Measurements from ENCODE around the gene CREB5. TPM values are rescaled to one million over a fixed set of nuclear protein-coding genes. Genes with fewer than 3 reads are reported as not detected.

CREB5 gene
- polyA plus RNA-seq, 1 donor = 12.9 TPM

GRCh38 chr7:28739826-28740225, 327.5 kb downstream of the CREB5 start:
- Histone ChIP-seq H3K27me3 (ENCODE audit: control insufficient read depth, insufficient read depth, low read length) (no peaks in the 10 kb centered on the region), H3K4me3 (ENCODE audit: low read length) (no peak overlapping the region), H3K9me3 (ENCODE audit: control insufficient read depth, low read depth, low read length) (no peaks in the 10 kb centered on the region), H3K4me1 (ENCODE audit: control insufficient read depth, insufficient read depth, low read length) (no peaks in the 10 kb centered on the region), H3K27ac (ENCODE audit: low read length) (no peak overlapping the region), H3K36me3 (ENCODE audit: control insufficient read depth, insufficient read depth, low read length) (no peaks in the 10 kb centered on the region)
- WGBS (ENCODE audit: insufficient coverage, low lambda C conversion rate) = 88% methylated on average over 1 of the region's 5 CpGs
- DNase-seq = no peak

- no peak for DNase-seq
- peaks cover 6% of the 10 kb centered on the region for H3K27me3 ChIP-seq (ENCODE audit: control insufficient read depth, insufficient read depth, low read length)
- no CpG with 5 or more reads among the region's 4 CpGs for WGBS (ENCODE audit: insufficient coverage, low lambda C conversion rate)
- H3K9me3 ChIP-seq (ENCODE audit: control insufficient read depth, low read depth, low read length) = no peaks in the 10 kb centered on the region
- no peak overlapping the region for H3K27ac ChIP-seq (ENCODE audit: low read length)
- no peak overlapping the region for H3K4me3 ChIP-seq (ENCODE audit: low read length)
- no peaks in the 10 kb centered on the region for H3K4me1 ChIP-seq (ENCODE audit: control insufficient read depth, insufficient read depth, low read length)
- no peaks in the 10 kb centered on the region for H3K36me3 ChIP-seq (ENCODE audit: control insufficient read depth, insufficient read depth, low read length)
Observed at GRCh38 chr7:28744951-28745350, 332.6 kb downstream of the CREB5 start.

GRCh38 chr7:28745351-28745750, 333.0 kb downstream of the CREB5 start:
- H3K4me1 ChIP-seq (ENCODE audit: control insufficient read depth, insufficient read depth, low read length) = no peaks in the 10 kb centered on the region
- H3K27me3 ChIP-seq (ENCODE audit: control insufficient read depth, insufficient read depth, low read length) = peaks cover 6% of the 10 kb centered on the region
- no peaks in the 10 kb centered on the region for H3K9me3 ChIP-seq (ENCODE audit: control insufficient read depth, low read depth, low read length)
- no peak for DNase-seq
- no peaks in the 10 kb centered on the region for H3K36me3 ChIP-seq (ENCODE audit: control insufficient read depth, insufficient read depth, low read length)
- WGBS (ENCODE audit: insufficient coverage, low lambda C conversion rate) = no CpG with 5 or more reads among the region's 3 CpGs
- H3K27ac ChIP-seq (ENCODE audit: low read length) = no peak overlapping the region
- H3K4me3 ChIP-seq (ENCODE audit: low read length) = no peak overlapping the region

GRCh38 chr7:28747404-28747803, 335.1 kb downstream of the CREB5 start:
- H3K27me3 ChIP-seq (ENCODE audit: control insufficient read depth, insufficient read depth, low read length) = peaks cover 6% of the 10 kb centered on the region
- WGBS (ENCODE audit: insufficient coverage, low lambda C conversion rate) = 80% methylated on average over 1 of the region's 5 CpGs
- DNase-seq = no peak

GRCh38 chr7:28747854-28748253, 335.5 kb downstream of the CREB5 start:
- no peak for DNase-seq
- no peak overlapping the region for H3K4me3 ChIP-seq (ENCODE audit: low read length)
- H3K27ac ChIP-seq (ENCODE audit: low read length) = no peak overlapping the region
- H3K27me3 ChIP-seq (ENCODE audit: control insufficient read depth, insufficient read depth, low read length) = peaks cover 6% of the 10 kb centered on the region
- no CpG with 5 or more reads among the region's 3 CpGs for WGBS (ENCODE audit: insufficient coverage, low lambda C conversion rate)
- no peaks in the 10 kb centered on the region for H3K9me3 ChIP-seq (ENCODE audit: control insufficient read depth, low read depth, low read length)
- H3K36me3 ChIP-seq (ENCODE audit: control insufficient read depth, insufficient read depth, low read length) = no peaks in the 10 kb centered on the region
- no peaks in the 10 kb centered on the region for H3K4me1 ChIP-seq (ENCODE audit: control insufficient read depth, insufficient read depth, low read length)

More at GRCh38 chr7:28747404-28747803, 335.1 kb downstream of the CREB5 start:
- no peaks in the 10 kb centered on the region for H3K4me1 ChIP-seq (ENCODE audit: control insufficient read depth, insufficient read depth, low read length)
- H3K27ac ChIP-seq (ENCODE audit: low read length) = no peak overlapping the region
- no peaks in the 10 kb centered on the region for H3K9me3 ChIP-seq (ENCODE audit: control insufficient read depth, low read depth, low read length)
- no peak overlapping the region for H3K4me3 ChIP-seq (ENCODE audit: low read length)
- no peaks in the 10 kb centered on the region for H3K36me3 ChIP-seq (ENCODE audit: control insufficient read depth, insufficient read depth, low read length)

- H3K36me3 ChIP-seq (ENCODE audit: control insufficient read depth, insufficient read depth, low read length) = no peaks in the 10 kb centered on the region
- no peaks in the 10 kb centered on the region for H3K9me3 ChIP-seq (ENCODE audit: control insufficient read depth, low read depth, low read length)
- H3K4me3 ChIP-seq (ENCODE audit: low read length) = no peak overlapping the region
- H3K27ac ChIP-seq (ENCODE audit: low read length) = no peak overlapping the region
- no peaks in the 10 kb centered on the region for H3K4me1 ChIP-seq (ENCODE audit: control insufficient read depth, insufficient read depth, low read length)
- peaks cover 6% of the 10 kb centered on the region for H3K27me3 ChIP-seq (ENCODE audit: control insufficient read depth, insufficient read depth, low read length)
- no CpG with 5 or more reads among the region's 4 CpGs for WGBS (ENCODE audit: insufficient coverage, low lambda C conversion rate)
- no peak for DNase-seq
Observed at GRCh38 chr7:28748346-28748745, 336.0 kb downstream of the CREB5 start.

GRCh38 chr7:28748933-28749584, 336.7 kb downstream of the CREB5 start:
- peaks cover 6% of the 10 kb centered on the region for H3K27me3 ChIP-seq (ENCODE audit: control insufficient read depth, insufficient read depth, low read length)
- 100% methylated on average over 1 of the region's 5 CpGs for WGBS (ENCODE audit: insufficient coverage, low lambda C conversion rate)
- DNase-seq = no peak

GRCh38 chr7:28749638-28750037, 337.3 kb downstream of the CREB5 start:
- no peaks in the 10 kb centered on the region for H3K36me3 ChIP-seq (ENCODE audit: control insufficient read depth, insufficient read depth, low read length)
- H3K27me3 ChIP-seq (ENCODE audit: control insufficient read depth, insufficient read depth, low read length) = peaks cover 6% of the 10 kb centered on the region
- 50% methylated on average over 1 of the region's 2 CpGs for WGBS (ENCODE audit: insufficient coverage, low lambda C conversion rate)
- no peak for DNase-seq
- no peaks in the 10 kb centered on the region for H3K4me1 ChIP-seq (ENCODE audit: control insufficient read depth, insufficient read depth, low read length)
- no peaks in the 10 kb centered on the region for H3K9me3 ChIP-seq (ENCODE audit: control insufficient read depth, low read depth, low read length)
- no peak overlapping the region for H3K4me3 ChIP-seq (ENCODE audit: low read length)
- no peak overlapping the region for H3K27ac ChIP-seq (ENCODE audit: low read length)

More at GRCh38 chr7:28748933-28749584, 336.7 kb downstream of the CREB5 start:
- Histone ChIP-seq H3K9me3 (ENCODE audit: control insufficient read depth, low read depth, low read length) (no peaks in the 10 kb centered on the region), H3K36me3 (ENCODE audit: control insufficient read depth, insufficient read depth, low read length) (no peaks in the 10 kb centered on the region), H3K27ac (ENCODE audit: low read length) (no peak overlapping the region), H3K4me3 (ENCODE audit: low read length) (no peak overlapping the region), H3K4me1 (ENCODE audit: control insufficient read depth, insufficient read depth, low read length) (no peaks in the 10 kb centered on the region)

GRCh38 chr7:28750981-28751380, 338.7 kb downstream of the CREB5 start:
- H3K9me3 ChIP-seq (ENCODE audit: control insufficient read depth, low read depth, low read length) = no peaks in the 10 kb centered on the region
- peaks cover 2% of the 10 kb centered on the region for H3K27me3 ChIP-seq (ENCODE audit: control insufficient read depth, insufficient read depth, low read length)
- WGBS (ENCODE audit: insufficient coverage, low lambda C conversion rate) = no CpG with 5 or more reads among the region's 6 CpGs
- H3K4me1 ChIP-seq (ENCODE audit: control insufficient read depth, insufficient read depth, low read length) = no peaks in the 10 kb centered on the region
- H3K36me3 ChIP-seq (ENCODE audit: control insufficient read depth, insufficient read depth, low read length) = no peaks in the 10 kb centered on the region
- H3K4me3 ChIP-seq (ENCODE audit: low read length) = no peak overlapping the region
- no peak for DNase-seq
- no peak overlapping the region for H3K27ac ChIP-seq (ENCODE audit: low read length)

- 89% methylated on average over 1 of the region's 1 CpG for WGBS (ENCODE audit: insufficient coverage, low lambda C conversion rate)
Observed at GRCh38 chr7:28753613-28754012, 341.3 kb downstream of the CREB5 start.

GRCh38 chr7:28754027-28754426, 341.7 kb downstream of the CREB5 start:
- Histone ChIP-seq H3K27me3 (ENCODE audit: control insufficient read depth, insufficient read depth, low read length) (no peaks in the 10 kb centered on the region), H3K27ac (ENCODE audit: low read length) (no peak overlapping the region), H3K4me1 (ENCODE audit: control insufficient read depth, insufficient read depth, low read length) (no peaks in the 10 kb centered on the region), H3K9me3 (ENCODE audit: control insufficient read depth, low read depth, low read length) (no peaks in the 10 kb centered on the region), H3K4me3 (ENCODE audit: low read length) (no peak overlapping the region), H3K36me3 (ENCODE audit: control insufficient read depth, insufficient read depth, low read length) (no peaks in the 10 kb centered on the region)
- DNase-seq = no peak
- WGBS (ENCODE audit: insufficient coverage, low lambda C conversion rate) = no CpG with 5 or more reads among the region's 3 CpGs

More at GRCh38 chr7:28753613-28754012, 341.3 kb downstream of the CREB5 start:
- H3K4me3 ChIP-seq (ENCODE audit: low read length) = no peak overlapping the region
- no peaks in the 10 kb centered on the region for H3K9me3 ChIP-seq (ENCODE audit: control insufficient read depth, low read depth, low read length)
- H3K27ac ChIP-seq (ENCODE audit: low read length) = no peak overlapping the region
- H3K36me3 ChIP-seq (ENCODE audit: control insufficient read depth, insufficient read depth, low read length) = no peaks in the 10 kb centered on the region
- H3K27me3 ChIP-seq (ENCODE audit: control insufficient read depth, insufficient read depth, low read length) = no peaks in the 10 kb centered on the region
- no peaks in the 10 kb centered on the region for H3K4me1 ChIP-seq (ENCODE audit: control insufficient read depth, insufficient read depth, low read length)
- no peak for DNase-seq

Data from large intestine (tissue), 3 donors.